ENCODE data around the gene SIX2.

DNA sequence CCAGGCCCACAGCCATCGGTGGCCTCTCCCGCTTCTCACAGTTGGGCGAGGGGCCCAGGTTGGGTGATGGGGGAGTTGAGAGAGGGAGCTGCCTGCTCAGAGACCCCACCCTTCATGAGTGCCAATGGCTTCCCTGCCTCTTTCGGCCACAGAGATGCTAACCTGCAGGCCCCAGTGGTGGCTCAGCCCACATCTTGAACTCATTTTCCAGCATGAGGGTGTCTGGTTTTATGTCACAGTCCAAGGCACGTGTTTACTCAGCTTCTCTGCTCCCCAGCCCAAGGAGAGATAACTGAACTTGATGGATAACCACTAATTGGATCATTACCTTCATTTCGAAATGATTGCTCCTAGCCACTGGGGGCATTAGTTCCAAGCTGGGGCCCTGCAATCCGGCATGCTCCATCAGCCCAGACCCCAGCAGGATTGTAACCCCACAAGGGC lies 45.9 kb upstream of the SIX2 start:
- TF ChIP-seq, protein P1, sequence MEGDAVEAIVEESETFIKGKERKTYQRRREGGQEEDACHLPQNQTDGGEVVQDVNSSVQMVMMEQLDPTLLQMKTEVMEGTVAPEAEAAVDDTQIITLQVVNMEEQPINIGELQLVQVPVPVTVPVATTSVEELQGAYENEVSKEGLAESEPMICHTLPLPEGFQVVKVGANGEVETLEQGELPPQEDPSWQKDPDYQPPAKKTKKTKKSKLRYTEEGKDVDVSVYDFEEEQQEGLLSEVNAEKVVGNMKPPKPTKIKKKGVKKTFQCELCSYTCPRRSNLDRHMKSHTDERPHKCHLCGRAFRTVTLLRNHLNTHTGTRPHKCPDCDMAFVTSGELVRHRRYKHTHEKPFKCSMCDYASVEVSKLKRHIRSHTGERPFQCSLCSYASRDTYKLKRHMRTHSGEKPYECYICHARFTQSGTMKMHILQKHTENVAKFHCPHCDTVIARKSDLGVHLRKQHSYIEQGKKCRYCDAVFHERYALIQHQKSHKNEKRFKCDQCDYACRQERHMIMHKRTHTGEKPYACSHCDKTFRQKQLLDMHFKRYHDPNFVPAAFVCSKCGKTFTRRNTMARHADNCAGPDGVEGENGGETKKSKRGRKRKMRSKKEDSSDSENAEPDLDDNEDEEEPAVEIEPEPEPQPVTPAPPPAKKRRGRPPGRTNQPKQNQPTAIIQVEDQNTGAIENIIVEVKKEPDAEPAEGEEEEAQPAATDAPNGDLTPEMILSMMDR (IDR thresholded peaks at IDR 0.05), result no peak
- TF ChIP-seq POLR2A (IDR thresholded peaks at IDR 0.05) (no peak), POLR2AphosphoS5 (IDR thresholded peaks at IDR 0.05) (no peak)
